GM19238 (cell line): Measurements from ENCODE around the gene SLC9A9.
"Not testable (repeated sequence)": the region's sequence is repeated elsewhere in the genome, so short reads cannot be mapped to it uniquely, and the experiment has no call there.

Experiments used
- DNase-seq: peaks from one replicate; pipeline ENCODE4 v3.0.0; 2011; ENCODE audit warnings: low spot score; ENCODE audit not compliant: insufficient read length

The SLC9A9 gene

GRCh38 chr3:143695333-143695732 lies 152.9 kb downstream of the SLC9A9 start:
- DNase-seq = not testable (repeated sequence)

GRCh38 chr3:143693506-143693905 lies 154.8 kb downstream of the SLC9A9 start:
- DNase-seq = no peak

DNA sequence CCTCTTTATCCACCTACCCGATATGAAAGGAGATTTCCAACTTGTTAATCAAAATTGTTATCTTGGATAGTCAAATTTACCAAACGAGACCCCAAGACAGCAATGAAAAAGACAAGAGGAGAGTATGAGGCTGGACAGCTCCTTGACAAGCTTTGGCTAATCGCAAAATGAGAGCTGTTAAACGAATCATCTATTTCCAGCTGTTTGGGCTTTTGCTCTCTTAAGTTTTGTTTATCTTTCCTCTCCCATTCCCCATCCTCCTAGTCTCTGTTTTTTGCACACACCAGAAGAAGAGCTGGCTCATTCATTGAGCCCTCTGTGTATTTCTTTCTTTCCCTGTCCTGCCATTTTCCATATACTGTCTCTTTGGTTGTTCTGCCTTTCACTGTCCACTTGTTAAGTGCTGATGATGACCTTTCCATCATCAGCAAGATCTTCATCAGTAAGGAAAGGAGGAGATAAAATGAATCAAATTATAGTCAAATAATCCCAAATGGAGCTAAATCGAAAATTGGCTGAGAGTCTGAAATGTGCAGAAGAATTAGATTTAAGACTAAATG lies 161.6 kb downstream of the SLC9A9 start:
- no peak for DNase-seq

DNA sequence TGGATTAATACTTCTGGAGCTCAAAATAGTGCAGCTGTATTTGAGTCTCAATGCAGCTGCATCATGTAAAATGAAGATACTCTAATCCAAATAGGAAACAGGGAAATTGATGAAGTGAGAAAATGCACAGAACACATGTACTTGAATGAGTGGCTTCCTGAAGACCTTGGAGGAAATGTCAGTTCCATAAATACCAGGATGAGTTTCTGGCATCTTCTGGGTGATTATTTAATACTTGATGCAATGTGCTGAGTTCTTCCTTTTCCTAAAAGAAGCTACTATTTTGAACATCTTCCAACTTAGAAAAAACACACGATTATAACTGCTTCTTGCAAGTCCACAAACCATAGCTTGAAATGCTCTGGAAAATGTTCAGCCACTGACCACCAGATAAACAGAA lies 162.8 kb downstream of the SLC9A9 start:
- no peak for DNase-seq

DNA sequence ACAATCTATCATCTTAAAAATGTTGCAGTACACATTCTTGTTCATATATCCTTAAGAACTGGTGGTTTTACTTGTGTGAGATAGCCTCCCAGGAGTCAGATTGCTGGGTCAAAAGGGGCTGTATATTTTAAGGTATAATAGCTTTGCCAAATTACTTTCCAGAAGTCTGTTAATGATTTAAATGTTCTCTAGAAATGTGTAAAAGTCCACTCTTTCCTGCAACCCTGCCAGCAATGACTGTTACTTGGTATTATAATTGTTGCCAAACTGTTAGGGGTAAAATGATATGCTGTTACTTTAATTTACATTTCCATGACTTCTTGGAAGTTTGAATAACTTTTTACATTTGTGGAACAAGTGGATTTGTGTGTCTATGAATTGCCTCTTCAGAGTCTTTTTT lies 170.8 kb downstream of the SLC9A9 start:
- no peak for DNase-seq

- DNase-seq = no peak
These were observed 171.5 kb downstream of the SLC9A9 start for GRCh38 chr3:143676747-143677146.

DNA sequence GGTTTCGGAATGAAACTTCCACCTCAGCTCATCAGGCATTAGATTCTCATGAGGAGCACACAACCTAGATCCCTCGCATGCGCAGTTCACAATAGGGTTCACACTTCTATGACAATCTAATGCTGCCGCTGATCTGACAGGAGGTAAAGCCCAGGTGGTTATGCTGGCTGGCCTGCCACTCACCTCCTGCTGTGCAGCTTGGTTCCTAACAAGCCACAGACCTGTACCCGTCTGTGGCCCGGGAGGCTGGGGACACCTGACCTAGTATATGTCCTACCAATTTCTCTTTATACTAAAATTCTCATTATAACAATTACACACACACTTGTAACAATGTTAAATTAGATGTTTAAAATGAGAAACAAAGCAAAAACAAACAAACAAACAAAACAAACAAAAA lies 172.2 kb downstream of the SLC9A9 start:
- no peak for DNase-seq

GRCh38 chr3:143674100-143674968 lies 173.9 kb downstream of the SLC9A9 start:
- DNase-seq = peak; percentile 39

DNA sequence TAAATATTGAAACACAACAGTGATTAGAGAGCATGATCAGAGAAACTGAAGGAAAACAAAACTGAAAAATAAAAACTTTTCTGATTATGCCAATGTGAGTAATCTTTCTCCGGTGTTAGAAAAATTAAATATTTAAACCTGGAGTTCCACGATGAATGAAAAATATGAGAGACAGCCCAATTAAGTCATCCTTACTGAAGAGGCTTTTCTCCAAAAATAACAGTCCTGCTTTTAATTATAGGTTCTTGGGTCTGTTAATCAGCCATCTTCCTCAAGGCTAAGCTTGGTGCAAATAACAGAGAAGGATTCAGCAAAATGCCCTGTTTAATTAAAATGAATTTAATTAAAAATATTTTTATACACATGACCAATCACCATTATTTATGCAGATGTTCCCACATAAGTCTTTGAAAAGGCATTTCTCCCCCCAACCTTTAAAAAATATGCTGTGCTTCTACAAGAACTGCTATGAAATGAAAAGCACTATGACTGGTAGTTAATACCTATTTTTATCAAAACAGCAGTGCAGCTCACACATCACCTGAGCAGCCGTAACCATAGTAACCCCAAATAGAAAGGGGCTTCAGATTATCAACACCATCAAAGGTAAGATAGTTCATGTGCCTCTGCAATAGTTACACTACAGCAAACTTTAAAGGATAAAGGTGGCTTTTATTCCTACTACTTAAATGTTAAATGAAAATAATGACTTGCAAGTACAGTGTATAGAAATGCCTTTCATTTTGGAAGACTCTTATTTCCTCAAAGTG lies 175.7 kb downstream of the SLC9A9 start:
- no peak for DNase-seq

GRCh38 chr3:143671626-143672025 lies 176.6 kb downstream of the SLC9A9 start:
- no peak for DNase-seq

DNA sequence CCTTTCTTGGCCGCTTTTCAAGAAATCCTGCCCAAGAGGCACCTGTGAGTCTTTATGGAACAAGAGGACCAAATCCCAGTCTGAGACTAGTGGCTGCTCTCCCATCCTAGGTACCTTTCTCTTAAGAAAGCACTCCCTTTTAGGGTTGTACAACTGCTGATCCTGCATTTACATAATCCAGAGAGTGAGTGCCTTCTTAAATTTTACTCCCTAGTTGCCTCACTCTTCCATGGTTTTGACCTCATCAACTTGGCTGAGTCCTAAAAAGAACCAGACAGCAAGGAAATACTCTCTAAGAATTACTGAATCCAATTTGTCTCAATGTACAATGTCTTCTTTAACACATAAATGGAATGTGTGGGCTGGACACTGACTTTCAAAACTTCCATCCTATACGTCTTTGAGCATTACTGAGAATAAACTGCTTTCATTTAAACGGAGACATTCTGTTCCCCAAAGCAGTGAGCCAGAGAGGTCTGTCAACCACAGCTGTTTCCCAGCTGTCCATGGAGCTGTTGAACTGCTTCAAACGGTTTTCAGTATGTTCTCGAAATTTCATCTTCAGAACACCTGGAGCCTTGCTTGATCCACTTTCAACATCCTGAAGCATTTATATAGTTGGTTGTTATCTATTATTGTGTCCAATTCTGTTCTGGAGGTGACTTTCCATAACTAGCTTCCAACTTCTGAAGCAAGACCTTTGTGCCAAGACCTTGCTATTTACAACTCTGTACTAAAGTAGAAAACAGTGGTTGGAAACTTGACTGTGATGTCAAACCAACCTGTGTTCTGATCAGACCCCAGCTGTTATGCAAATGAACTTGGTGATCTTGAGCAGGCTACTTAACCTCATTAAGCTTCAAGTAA lies 179.1 kb downstream of the SLC9A9 start:
- DNase-seq = no peak

- no peak for DNase-seq
These were observed 179.9 kb downstream of the SLC9A9 start for GRCh38 chr3:143668385-143668784.

- no peak for DNase-seq
These were observed 186.6 kb downstream of the SLC9A9 start for GRCh38 chr3:143661677-143662076.

- DNase-seq = no peak
These were observed 189.4 kb downstream of the SLC9A9 start for GRCh38 chr3:143658861-143659260.

- DNase-seq = no peak
These were observed 190.2 kb downstream of the SLC9A9 start for GRCh38 chr3:143658116-143658515.

GRCh38 chr3:143657391-143657790 lies 190.9 kb downstream of the SLC9A9 start:
- no peak for DNase-seq

GRCh38 chr3:143654906-143655305 lies 193.4 kb downstream of the SLC9A9 start:
- DNase-seq = no peak

DNA sequence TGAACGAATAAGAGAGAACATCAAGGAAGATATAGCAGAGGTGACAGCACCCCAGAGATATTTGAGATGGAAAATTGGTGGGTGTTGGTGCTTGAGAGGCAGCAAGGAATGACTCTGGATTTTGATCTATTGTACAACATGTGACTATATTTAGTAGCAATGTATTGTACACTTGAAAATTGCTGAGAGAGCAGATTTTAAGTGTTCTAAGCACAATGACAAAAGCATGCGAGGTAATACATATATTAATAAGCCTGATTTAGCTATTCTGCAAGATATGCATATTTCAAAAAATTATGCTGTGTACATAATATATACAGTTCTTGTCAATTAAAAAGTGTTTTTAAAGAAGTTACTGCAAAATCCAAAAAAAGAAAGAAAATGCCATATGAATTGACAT lies 194.3 kb downstream of the SLC9A9 start:
- no peak for DNase-seq

DNA sequence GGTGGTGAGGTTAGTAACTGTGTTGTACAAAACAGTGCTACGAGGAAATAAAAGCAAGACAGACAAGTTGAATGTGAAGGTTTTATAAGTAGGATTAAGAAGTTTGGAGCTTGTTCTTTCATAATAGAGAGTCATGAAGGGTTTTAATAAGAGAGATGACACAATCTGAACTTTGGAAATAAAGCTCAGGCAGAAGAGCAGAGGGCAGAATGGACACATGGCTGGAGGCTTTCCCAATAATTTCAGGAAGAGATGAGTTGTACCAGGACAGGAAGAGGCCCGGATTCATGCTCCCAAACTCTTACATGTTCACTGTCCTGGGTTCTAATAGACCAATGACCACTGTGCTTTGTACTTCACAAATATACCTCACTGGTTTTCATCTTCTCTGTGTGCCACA lies 194.8 kb downstream of the SLC9A9 start:
- no peak for DNase-seq

- no peak for DNase-seq
These were observed 196.2 kb downstream of the SLC9A9 start for GRCh38 chr3:143652118-143652517.

DNA sequence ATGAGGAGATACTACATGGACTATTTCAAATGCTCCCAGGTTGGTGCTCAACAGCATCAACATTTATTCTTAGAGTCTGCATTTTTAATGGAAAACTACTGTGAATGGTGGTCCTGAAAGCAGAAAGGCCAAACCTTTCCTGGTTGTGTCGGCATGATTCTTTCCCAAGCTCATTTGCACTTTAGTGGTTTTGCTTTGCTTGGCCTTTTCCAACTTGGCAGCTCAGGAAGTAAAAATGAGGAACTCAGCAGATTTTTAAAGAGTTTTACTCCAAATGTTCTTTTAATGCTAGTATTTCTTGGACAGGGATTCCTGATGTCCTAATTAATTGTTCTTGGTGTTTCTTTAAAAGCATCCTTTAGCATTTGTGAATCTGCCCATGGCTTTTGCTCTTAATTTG lies 197.4 kb downstream of the SLC9A9 start:
- DNase-seq = no peak
